DND-41 (cell line): Measurements from ENCODE around the gene RAD51B.

ENCODE experiments used
- ATAC-seq: fragments of 200-7000 bp; cut with Tn5 transposase; 3 replicates; pipeline ENCODE4 v1.9.1; 2021; ENCODE audit warnings: low read depth; ENCODE audit not compliant: insufficient read depth
- DNase-seq: peaks from one replicate; pipeline ENCODE4 v3.0.0-alpha.2; 2020
- H2AFZ ChIP-seq: 2 replicates; pipeline ENCODE4 v1.6.0; 2012; ENCODE audit warnings: low read depth, low read length
- H3K27ac ChIP-seq: 2 replicates; pipeline ENCODE4 v1.5.1; 2012; ENCODE audit warnings: low read length, inconsistent platforms
- H3K27me3 ChIP-seq: fragments of 200-600 bp; sonication (generic); 2 replicates; pipeline ENCODE4 v1.6.0; 2012; ENCODE audit warnings: low read length, mild to moderate bottlenecking, inconsistent platforms; ENCODE audit not compliant: insufficient read depth, poor library complexity
- H3K36me3 ChIP-seq: 2 replicates; pipeline ENCODE4 v1.5.1; 2012; ENCODE audit warnings: low read length, inconsistent platforms; ENCODE audit not compliant: insufficient read depth
- H3K4me1 ChIP-seq: 2 replicates; pipeline ENCODE4 v1.5.1; 2012; ENCODE audit warnings: mild to moderate bottlenecking, low read length; ENCODE audit not compliant: insufficient read depth
- H3K4me2 ChIP-seq: 2 replicates; pipeline ENCODE4 v1.6.0; 2012; ENCODE audit warnings: mild to moderate bottlenecking, moderate library complexity, low read length, inconsistent platforms; ENCODE audit not compliant: insufficient read depth
- H3K4me3 ChIP-seq, 2 experiments: fragments of 200-600 bp in 1 of 2; shearing (Covaris generic) in 1 of 2; 2 replicates each; pipeline ENCODE4 v1.5.1; 2012 to 2016; ENCODE audit warnings: inconsistent platforms in 2 of 2, low read length in 2 of 2, mild to moderate bottlenecking in 2 of 2, low read depth in 1 of 2, moderate library complexity in 1 of 2
- H3K79me2 ChIP-seq: 2 replicates; pipeline ENCODE4 v1.6.0; 2012; ENCODE audit warnings: low read length, inconsistent platforms; ENCODE audit not compliant: insufficient read depth
- H3K9ac ChIP-seq: 2 replicates; pipeline ENCODE4 v1.6.0; 2012; ENCODE audit warnings: low read depth, mild to moderate bottlenecking, inconsistent platforms, low read length, moderate library complexity
- H3K9me3 ChIP-seq: 2 replicates; pipeline ENCODE4 v1.5.1; 2012; ENCODE audit warnings: low read length, moderate library complexity, mild to moderate bottlenecking, inconsistent platforms; ENCODE audit not compliant: insufficient read depth, severe bottlenecking
- H4K20me1 ChIP-seq: 2 replicates; pipeline ENCODE4 v1.6.0; 2012; ENCODE audit warnings: low read length; ENCODE audit not compliant: insufficient read depth
- CTCF ChIP-seq: IDR thresholded peaks from 2 replicates; pipeline ENCODE4 v1.5.1; 2012; ENCODE audit warnings: borderline replicate concordance, low read length, moderate library complexity, mild to moderate bottlenecking; ENCODE audit not compliant: poor library complexity, severe bottlenecking; ENCODE audit errors: extremely low read depth
- EZH2 ChIP-seq: IDR thresholded peaks from 3 replicates; pipeline ENCODE4 v1.6.1; 2012; ENCODE audit warnings: borderline replicate concordance, low read depth, mild to moderate bottlenecking, moderate library complexity, low read length, inconsistent platforms; ENCODE audit not compliant: severe bottlenecking

The RAD51B gene

GRCh38 chr14:68607867-68608573 is 788.4 kb downstream of the RAD51B start:
- H3K4me1 ChIP-seq, result no peaks in the 10 kb centered on the region
- no peaks in the 10 kb centered on the region for H3K27me3 ChIP-seq
- H3K9ac ChIP-seq, result no peak overlapping the region
- no peaks in the 10 kb centered on the region for H3K79me2 ChIP-seq
- no peak overlapping the region for H3K4me2 ChIP-seq
- no peak overlapping the region for H3K27ac ChIP-seq
- no peaks in the 10 kb centered on the region for H3K36me3 ChIP-seq
- no peak for DNase-seq
- H4K20me1 ChIP-seq, result no peaks in the 10 kb centered on the region
- ATAC-seq, result no peak
- H2AFZ ChIP-seq, result no peak overlapping the region
- H3K4me3 ChIP-seq, result no peak overlapping the region
- peaks cover 5% of the 10 kb centered on the region for H3K9me3 ChIP-seq
- no peak for TF ChIP-seq CTCF
- TF ChIP-seq EZH2, result no peak

- no peak overlapping the region for H3K4me3 ChIP-seq
- no peak for ATAC-seq
- TF ChIP-seq CTCF (no peak), EZH2 (no peak)
- no peak for DNase-seq
- no peaks in the 10 kb centered on the region for H3K27me3 ChIP-seq
- H3K9ac ChIP-seq, result no peak overlapping the region
- peaks cover 5% of the 10 kb centered on the region for H3K9me3 ChIP-seq
- no peaks in the 10 kb centered on the region for H3K36me3 ChIP-seq
- no peaks in the 10 kb centered on the region for H3K4me1 ChIP-seq
- H3K27ac ChIP-seq, result no peak overlapping the region
- no peaks in the 10 kb centered on the region for H3K79me2 ChIP-seq
- no peaks in the 10 kb centered on the region for H4K20me1 ChIP-seq
- no peak overlapping the region for H3K4me2 ChIP-seq
- H2AFZ ChIP-seq, result no peak overlapping the region
These were observed 789.0 kb downstream of the RAD51B start for GRCh38 chr14:68608574-68608962.

GRCh38 chr14:68609012-68609411 is 789.4 kb downstream of the RAD51B start:
- H3K36me3 ChIP-seq, result no peaks in the 10 kb centered on the region
- no peak for DNase-seq
- H3K27me3 ChIP-seq, result no peaks in the 10 kb centered on the region
- no peak overlapping the region for H2AFZ ChIP-seq
- no peak overlapping the region for H3K9ac ChIP-seq
- no peak overlapping the region for H3K27ac ChIP-seq
- TF ChIP-seq EZH2 (no peak), CTCF (no peak)
- H3K4me3 ChIP-seq, result no peak overlapping the region
- no peaks in the 10 kb centered on the region for H3K79me2 ChIP-seq
- ATAC-seq, result no peak
- no peaks in the 10 kb centered on the region for H4K20me1 ChIP-seq
- H3K4me2 ChIP-seq, result no peak overlapping the region
- no peaks in the 10 kb centered on the region for H3K4me1 ChIP-seq
- peaks cover 5% of the 10 kb centered on the region for H3K9me3 ChIP-seq
